DMS53 (cell line): ENCODE data around the gene ARHGAP28.
A peak's percentile ranks its signal among the peaks of the same experiment; 100 is the strongest.
"Not testable (repeated sequence)": the region's sequence is repeated elsewhere in the genome, so short reads cannot be mapped to it uniquely, and the experiment has no call there.

Experiments
- DNase-seq: peaks from one replicate; lab custom pipeline; 2025; lab: John Stamatoyannopoulos, UW

The ARHGAP28 gene

GRCh38 chr18:6934859-6935258 is 205.3 kb downstream of the ARHGAP28 start:
- DNase-seq, result no peak

DNA sequence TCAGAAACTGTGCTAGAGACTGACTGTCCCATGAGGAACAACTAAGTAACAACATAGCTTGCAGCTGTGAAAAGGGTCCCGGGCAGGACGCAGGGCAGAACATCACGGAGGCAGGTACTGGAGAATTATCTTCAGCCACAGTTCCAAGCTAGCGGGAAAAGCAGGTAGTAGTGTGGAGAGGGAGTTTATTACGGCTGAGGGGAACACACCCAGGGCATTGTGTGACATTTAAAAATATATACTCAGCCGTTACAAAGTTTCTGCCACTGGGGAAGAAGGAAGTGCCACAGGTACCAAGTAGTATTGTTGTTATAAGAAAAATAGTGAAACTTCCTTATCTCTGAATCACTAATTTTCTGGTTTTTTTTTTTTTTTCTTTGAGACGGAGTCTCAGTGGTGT is 208.5 kb downstream of the ARHGAP28 start:
- DNase-seq, result no peak

GRCh38 chr18:6938403-6938802 is 208.9 kb downstream of the ARHGAP28 start:
- DNase-seq, result not testable (repeated sequence)

DNA sequence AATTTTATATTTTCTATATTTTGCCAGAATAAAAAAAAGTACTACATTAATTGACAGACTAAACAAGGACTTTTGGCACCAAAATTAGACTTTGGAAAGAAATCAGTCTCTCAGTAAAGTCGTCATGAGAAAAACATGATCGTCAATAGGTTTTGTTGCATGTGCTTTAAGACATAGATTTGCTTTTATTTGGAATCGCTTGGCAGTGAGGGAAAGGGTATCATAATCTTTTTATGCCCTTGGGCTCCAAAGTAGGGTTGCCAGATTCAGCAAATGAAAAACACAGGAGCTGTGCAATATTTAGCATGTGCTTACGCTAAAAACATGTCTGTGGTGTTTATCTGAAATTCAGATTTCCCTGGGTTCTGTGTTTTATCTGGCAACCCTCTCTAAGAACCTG is 210.5 kb downstream of the ARHGAP28 start:
- no peak for DNase-seq

DNA sequence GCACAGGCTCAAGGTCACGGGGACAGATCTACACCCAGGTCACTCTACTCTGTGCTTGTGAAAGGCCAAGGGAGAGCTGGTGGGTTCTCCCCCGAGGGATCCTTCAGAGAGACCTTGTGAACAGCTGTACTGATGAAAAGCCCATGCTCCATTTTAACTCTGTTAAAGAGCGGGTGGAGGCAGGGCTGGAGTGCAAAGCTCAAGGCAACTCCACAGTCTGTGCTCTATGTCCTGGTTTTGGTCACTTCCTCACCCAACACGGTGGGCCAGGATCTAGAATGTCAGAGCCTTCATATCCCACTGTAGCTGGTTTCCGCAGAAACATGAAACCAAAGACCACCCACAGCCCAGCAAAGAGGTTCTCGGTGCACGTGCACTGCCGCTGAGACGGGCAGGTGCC is 210.9 kb downstream of the ARHGAP28 start:
- DNase-seq, result no peak

- DNase-seq, result peak; percentile 58
These were observed 212.5 kb downstream of the ARHGAP28 start for GRCh38 chr18:6941996-6942395.

DNA sequence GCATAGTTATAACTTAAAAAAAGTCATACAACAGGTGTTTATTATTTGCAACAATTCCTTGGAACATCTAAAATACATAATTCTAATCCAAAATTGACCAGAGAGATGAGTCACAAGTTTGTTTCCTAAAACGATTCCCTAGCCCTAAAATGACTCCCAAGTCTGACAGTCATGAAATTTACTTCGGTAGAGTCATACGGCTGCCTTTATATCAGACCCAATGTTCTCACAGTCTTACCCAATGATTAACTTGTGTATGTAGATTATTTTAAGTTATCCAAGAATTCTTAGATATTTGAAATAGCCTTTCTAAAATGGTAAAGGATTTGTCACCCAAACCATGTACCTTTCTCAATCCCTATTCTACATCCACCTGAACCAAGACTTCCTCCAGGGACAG is 213.2 kb downstream of the ARHGAP28 start:
- no peak for DNase-seq

- peak; percentile 72 for DNase-seq
These were observed 213.6 kb downstream of the ARHGAP28 start for GRCh38 chr18:6943143-6943542.

GRCh38 chr18:6947338-6948030 is 218.0 kb downstream of the ARHGAP28 start:
- DNase-seq, result no peak

DNA sequence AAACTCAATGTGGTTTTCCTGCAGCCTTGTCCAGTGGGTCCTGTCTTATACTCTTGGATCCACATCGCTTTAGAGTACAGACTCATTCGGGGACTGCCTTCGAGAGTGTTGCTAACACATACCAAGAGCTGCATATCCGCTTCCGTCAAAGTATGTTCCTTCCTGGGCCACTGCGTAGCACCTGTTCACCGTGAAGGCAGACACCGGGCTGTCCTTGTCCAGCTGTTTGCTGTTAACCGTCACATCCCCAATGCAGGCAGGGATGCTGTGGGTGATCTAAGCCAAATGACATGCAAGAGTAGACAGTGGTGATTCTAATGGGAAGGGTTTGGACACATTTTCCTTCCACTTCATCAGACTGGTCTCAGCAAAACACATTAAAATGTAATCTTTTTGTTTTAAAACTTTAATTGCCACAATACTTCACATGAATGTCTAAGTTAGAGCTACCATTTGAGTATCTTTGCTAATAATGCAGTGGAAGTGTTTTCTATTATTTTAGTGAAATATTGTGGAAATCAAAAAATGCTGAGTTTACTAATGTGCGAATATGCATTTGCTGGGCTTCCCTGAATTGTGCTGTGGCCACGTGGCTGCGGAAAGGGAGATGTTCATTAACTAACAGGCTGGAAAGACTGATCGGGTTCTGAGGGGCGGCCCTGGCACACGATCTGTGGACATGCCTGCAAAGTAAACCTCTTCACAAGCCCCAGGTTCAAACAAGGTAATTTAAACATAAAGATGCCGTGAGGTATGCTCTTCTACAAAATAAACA is 219.0 kb downstream of the ARHGAP28 start:
- peak; percentile 69 for DNase-seq

DNA sequence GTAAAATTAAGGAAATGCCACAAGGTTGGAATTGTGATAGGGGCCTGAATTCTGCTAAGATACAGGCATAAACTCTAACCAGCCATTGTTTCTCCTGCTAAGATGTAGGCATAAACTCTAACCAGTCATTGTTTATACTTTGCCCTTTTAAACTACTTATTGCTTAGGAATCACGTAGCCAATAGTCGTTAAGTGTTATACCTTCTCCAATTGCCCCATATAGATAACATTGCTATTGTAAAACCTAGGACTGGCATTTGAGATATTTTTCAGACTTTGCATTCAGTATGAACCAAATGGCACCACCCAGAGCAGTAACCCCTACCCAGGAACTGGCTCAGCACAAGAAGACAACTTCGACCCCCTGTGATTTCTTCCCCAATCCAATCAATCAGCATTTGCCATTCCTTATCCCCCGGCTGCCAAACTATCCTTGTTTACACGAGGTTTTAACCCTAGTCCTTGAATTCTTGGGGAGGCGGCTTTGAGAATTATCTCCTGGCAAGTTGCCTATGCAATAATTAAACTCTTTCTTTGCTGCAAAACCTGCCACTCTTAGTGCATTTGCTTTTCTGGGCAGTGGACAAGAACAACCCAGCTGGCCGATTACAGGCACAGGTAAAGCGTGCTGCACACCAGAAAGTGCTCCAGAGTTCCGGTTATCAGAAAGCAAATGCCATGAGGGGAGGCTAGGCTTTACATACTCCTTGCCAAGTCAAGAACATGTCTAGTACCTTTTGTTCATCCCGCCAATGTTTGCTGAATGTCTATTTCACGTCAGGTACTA is 220.5 kb downstream of the ARHGAP28 start:
- no peak for DNase-seq

GRCh38 chr18:6950641-6951040 is 221.1 kb downstream of the ARHGAP28 start:
- DNase-seq, result no peak

GRCh38 chr18:6951336-6952090 is 222.0 kb downstream of the ARHGAP28 start:
- DNase-seq, result no peak

- no peak for DNase-seq
These were observed 225.0 kb downstream of the ARHGAP28 start for GRCh38 chr18:6954501-6954900.

DNA sequence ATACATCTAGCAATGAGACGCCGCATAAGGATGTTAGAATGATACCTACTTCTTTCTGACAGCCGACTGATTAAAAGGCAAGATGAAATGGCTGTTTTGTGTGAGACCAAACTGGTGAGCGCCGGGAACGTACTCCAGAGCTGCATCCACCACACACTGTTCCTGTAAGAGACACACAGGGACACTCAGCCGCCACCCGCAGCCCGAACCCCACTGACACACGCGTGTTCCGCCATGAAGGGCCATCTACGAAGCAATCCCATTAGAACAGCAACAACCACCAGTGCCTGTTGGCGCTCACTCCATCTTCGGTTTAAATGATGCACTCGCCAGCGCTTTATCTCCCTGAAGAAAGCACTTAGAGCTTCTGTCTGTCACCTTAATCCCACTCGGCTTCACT is 225.8 kb downstream of the ARHGAP28 start:
- DNase-seq, result no peak

DNA sequence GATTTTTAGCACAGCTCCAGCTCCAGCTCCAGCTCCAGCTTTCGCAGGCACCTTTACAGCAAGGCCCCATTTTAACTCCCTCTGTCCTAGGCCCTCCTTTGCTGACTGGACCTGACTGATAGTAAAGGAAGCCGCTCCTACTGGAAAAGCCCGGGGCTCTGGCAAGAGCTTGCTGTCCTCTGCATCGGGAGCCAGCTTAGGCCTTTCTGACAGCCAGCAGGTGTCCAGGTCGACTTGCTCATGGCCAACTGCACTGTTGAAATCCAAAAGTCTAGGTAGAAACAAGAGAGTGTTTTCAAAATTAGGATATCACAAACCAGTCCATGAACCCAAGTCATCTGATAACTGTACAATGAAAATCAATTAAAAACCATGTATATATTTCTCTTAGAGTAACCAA is 227.0 kb downstream of the ARHGAP28 start:
- DNase-seq, result no peak

GRCh38 chr18:6956999-6957398 is 227.5 kb downstream of the ARHGAP28 start:
- DNase-seq, result no peak

GRCh38 chr18:6959110-6959509 is 229.6 kb downstream of the ARHGAP28 start:
- DNase-seq, result no peak

DNA sequence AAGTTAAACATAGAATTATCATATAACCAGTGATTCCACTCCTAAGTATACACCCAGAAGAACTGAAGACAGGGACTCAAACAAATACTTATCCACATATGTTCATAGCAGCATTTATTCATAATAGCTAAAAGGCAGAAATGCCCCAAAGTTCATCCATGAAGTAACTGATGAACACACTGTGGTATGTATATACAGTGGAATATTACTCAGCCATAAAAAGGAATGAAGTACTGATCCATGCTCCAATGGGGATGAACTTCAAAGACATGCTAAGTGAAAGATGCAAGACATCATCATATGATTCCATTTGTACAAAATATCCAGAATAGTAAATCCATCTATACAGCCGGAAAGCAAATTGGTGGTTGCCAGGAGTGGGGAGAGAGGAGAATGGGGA is 230.6 kb downstream of the ARHGAP28 start:
- DNase-seq, result no peak

DNA sequence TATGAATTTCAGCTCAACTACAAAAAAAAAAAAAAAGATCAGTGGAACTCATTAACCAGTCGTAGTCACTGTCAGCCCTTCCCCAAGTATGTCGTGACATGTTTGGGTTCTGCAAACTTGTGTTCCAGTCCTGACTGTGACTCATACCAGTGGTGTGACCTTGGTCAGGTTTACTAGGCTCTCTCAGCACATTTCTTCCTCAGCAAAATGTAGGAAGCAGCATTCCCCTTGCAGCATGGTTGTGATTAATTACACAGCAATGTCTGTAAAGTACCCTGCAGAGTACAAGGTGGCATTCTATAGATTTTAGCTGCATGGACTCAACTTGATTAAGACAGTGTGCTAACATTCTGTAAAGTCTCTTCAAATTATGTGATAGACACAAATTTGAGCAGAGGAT is 231.1 kb downstream of the ARHGAP28 start:
- no peak for DNase-seq

DNA sequence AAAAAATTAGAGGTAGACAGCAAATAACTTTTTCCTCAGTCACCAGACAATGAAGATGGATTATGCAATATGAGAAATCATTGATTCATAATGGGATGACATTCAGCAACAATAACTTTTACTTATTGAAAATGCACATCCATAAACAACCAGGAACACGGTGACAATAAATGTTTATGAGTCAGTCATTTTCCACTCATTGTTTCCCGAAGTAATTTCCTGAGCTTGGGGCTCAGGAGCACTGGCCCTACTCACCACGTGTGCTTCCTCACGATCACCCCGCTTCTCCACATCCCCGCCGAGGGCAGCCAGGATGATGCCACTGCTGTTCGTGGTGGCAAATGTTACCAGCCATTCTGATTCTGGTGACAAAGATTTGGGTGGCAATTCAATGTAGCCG is 231.8 kb downstream of the ARHGAP28 start:
- DNase-seq, result no peak
